ACHN (cell line): ENCODE data around the gene SLC9B2.

Source experiments
- DNase-seq: peaks from one replicate; pipeline ENCODE4 v3.0.0-alpha.2; 2015
- in situ Hi-C: cut with HindIII; loops from 2 replicates; pipeline ENCODE4 v1.10.0; 2017; ENCODE audit warnings: low sequenced_read_pairs, low pct_ligation_motif_present, low pct_unique_long_range_greater_than_20kb

The SLC9B2 gene

DNA sequence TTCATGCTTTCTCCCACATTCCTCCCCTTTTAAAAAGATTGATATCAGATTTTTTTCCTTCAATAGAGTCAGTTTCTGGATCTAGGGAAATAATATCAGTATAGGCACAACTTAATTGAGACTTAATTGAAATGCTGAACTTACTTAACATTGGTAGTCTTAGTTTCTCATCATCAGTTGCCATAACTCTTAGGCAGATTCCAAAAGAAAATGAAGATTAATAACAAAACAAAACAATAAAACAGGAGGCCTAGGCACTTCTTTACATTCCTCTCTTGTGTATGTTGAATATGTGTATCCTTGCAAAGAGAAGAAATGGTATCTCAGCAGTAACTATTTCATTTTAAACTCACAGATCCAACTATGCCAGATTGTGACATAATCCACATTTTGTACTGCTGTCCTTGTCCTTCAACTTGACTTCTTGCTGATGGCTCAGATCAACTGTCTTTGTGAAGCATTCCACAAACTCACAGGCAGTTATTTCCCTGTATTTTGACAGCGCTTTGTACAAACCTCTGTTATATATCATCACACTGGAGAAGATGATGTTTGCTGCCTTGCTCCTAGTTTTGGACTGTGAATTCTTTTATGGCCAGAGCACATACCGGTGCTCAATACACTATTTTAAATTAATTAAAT, 9.1 kb upstream of the SLC9B2 start:
- in situ Hi-C loops = no loop called here
- no peak for DNase-seq

DNA sequence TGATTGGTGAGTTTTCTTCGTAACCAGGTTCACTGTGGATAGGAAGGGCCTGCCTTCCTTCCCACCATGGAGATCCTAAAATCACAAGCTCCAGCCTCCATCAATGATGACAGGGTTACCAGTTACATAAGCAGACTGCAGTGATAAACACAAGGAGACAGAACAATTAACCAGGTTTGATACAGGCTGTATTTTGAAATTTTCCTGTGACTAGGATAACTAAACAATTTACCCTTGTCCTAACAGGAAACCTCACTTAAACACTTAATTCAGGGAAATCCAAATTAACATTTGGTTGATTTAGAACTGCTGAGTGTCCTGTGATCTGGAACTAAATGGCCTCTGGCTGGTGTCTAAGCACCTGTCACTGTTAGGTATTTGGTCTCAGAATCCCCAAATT, 3.1 kb upstream of the SLC9B2 start:
- DNase-seq = no peak
- in situ Hi-C loops = no loop called here

- in situ Hi-C loops = no loop called here
- peak; percentile 41 for DNase-seq
Observed at GRCh38 chr4:103075894-103076746, 441 bp downstream of the SLC9B2 start.

- DNase-seq = no peak
- in situ Hi-C loops = no loop called here
Observed at GRCh38 chr4:103075435-103075893, 1.1 kb downstream of the SLC9B2 start.

GRCh38 chr4:103074744-103075434, 1.7 kb downstream of the SLC9B2 start:
- no peak for DNase-seq
- in situ Hi-C loops = no loop called here

GRCh38 chr4:103073792-103074438, 2.6 kb downstream of the SLC9B2 start:
- in situ Hi-C loops = no loop called here
- peak; percentile 5 for DNase-seq

DNA sequence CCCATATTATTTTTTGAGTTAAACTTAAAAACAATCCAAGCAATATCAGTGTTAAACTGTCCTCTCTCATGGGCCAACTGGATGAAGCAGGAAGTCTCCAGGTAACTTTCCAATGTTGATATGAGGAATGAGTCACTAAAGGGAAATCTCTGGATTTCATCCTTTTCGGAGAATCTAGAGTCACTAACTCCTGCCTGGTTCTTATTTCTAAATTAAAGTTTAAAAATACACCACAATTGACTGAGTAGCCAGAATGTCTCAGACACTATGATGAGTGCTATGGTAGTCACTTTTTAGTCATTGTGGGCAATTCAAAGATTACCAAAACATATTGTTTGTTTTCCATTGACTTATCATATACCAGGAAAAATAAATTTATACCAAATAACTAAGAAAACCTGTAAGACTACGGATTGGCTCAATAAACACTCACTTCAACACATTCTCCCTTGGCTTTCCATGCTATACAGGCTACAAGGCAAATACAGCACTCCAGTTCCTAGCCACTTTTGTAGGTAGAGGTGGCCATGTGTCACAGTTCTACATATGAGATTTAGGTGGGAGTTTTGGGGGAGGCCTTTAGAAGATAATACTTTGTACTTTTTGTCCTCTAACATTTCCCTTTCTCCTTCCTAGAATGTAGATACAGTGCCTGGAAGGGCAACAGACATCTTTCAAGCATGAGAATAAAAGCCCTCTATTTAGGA, 8.6 kb downstream of the SLC9B2 start:
- DNase-seq = no peak
- in situ Hi-C loops = no loop called here

GRCh38 chr4:103060453-103061148, 16.0 kb downstream of the SLC9B2 start:
- in situ Hi-C loops = no loop called here
- DNase-seq = no peak

DNA sequence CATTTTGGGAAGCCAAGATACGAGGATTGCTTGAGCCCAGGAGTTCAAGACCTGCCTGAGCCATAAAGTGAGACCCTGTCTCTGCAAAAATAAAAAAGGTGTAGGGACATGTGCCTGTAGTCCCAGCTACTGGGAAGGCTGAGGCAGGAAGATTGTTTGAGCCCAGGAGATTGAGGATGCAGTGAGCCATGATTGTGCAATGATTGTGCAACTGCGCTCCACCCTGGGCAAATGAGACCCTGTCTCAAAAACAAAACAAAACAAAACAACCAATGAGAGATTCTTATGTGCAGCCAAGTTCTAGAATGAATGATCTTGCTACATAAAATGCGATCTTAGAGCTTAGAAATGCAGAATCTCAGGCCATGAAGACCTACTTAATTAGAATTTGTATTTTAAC, 22.5 kb downstream of the SLC9B2 start:
- DNase-seq = no peak
- in situ Hi-C loops = no loop called here

DNA sequence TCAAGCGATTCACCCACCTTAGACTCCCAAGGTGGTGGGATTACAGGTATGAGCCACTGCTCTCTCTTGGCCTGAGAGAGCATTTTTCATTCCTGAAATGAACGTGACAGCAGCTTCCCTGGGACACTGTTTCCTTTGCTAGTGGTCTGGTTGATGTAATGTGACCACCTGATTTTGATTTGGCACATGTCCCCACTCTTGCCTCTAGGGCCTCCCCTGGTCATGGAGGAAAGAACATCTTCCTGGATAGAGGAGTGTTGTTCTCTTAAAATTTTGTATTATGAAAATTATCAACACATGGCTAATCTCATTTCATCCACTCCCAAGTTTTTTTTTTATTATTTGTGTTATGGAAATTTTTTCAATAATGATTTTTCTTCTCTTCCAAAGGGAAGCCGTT, 23.8 kb downstream of the SLC9B2 start:
- DNase-seq = no peak
- in situ Hi-C loops = no loop called here

- no peak for DNase-seq
- in situ Hi-C loops = no loop called here
Observed at GRCh38 chr4:103052145-103052544, 24.4 kb downstream of the SLC9B2 start.

DNA sequence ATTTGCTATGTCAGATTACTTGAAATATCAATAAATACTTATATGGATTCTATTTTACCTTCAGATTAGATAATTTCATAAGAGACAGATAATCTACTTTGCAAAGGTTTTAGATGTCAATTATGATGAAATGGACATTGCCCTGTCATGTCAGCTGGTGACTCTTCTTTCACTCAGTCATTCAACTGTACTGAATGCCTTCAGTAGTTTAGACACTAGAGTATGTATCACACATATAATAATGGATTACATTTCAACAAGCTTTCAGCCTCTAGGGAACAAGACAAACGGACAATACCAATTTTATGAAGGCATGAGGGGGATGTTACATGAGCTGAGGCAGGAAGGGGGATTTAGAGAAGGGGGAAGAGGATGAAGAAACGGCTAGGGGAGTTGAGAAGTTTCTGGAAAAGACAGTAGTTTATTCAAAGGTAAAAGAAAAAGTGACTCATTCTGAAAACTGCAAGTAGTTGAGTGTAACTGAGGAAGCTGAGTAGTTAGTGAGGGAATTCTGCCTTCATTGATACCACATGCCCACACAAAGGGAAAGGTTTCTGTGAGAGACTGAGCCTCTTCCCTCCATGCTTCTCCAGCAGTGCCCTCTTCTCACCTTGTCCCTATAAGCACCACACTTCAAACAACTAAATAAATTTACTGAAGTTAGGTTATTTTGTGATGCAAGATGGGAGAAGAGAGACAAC, 25.7 kb downstream of the SLC9B2 start:
- no peak for DNase-seq
- in situ Hi-C loops = no loop called here

DNA sequence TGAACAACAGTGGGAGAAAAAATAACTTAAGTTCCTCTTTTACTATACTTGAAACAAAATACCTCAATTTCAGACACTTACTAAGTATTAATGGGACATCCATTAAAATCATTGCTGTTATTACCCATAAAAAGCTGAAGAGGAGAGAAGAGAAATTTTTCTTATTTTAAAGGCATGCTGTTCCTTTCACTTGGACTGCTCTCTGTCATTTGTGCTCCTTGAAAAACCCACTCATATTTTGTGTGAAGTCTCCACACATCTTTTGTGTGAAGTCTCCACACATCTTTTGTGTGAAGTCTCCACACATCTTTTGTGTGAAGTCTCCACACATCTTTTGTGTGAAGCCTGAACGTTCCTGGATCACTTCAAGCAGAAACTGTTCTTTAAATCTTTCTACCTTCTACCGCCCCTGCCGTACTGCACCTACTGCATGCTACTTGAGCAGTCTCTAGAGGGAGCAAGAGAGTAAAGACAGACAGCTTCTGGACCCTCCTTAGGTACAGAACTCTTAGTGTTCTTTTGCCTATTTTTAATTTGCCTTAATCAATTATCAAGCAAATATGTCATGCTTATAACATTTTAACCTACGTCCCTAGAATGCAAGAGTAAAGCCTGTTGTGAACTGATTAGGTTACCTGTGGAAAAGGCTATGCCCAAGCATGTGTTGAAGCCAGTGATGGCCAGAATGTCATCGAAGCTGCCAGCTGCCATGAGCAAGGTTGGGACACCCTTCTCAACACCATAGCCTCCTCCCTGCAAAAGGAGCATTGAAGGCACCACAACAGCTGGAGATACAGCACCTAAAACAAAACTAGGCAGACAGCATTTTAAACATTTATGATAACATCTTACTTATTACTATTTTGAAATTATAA, 29.9 kb downstream of the SLC9B2 start:
- in situ Hi-C loops = no loop called here
- DNase-seq = peak; percentile 57

DNA sequence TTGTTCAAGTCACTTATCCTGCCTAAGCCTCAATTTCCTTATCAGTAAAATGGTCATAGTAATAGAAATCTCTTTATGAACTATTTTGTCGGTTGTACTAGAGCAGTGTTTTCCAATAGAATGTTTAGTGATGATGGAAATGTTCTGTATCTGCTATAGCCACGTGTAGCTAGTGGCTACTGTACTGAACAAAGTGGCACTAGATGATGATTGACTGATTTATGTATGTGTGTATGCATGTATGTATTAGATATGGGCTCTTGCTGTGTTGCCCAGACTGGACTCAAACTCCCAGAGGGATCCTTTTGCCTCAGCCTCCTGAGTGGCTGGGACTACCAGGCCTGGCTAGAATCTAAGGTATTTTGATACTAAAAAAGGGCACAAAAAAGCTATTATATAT, 32.4 kb downstream of the SLC9B2 start:
- no peak for DNase-seq
- in situ Hi-C loops = no loop called here

DNA sequence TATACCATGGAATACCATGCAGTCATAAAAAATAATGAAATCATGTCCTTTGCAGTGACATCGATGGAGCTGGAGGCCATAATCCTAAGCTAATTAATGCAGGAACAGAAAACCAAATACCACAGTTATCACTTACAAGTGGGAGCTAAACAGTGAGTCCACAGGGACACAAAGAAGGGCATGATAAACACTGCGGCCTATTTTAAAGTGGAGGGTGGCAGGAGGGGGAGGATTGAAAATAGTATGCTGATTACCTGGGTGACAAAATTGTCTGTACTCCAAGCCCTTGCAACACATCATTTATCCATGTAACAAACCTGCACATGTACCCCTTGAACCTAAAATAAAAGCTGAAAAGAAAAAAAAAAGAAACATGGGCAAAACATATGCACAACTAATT, 40.4 kb downstream of the SLC9B2 start:
- DNase-seq = no peak

DNA sequence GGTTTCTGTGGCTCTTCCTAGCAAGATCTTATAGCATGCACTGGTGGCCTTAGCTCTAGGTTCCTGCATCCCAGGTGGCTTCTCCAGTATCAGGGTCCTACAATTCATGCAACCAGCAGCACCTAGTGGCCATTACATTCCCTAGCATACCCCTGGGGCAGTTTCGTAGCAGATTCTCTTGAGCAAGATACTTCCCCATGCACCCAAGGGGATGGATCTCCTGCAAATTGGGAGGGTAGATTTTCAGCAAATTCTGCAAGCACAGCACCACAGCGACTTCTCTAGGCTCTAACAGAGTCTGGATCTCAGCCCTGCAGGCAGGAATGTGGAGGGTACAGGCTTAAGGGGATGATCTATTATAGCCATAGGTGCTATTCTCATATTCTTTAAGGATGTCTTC, 44.0 kb downstream of the SLC9B2 start:
- in situ Hi-C loops = no loop called here
- peak; percentile 43 for DNase-seq

More for the DNA sequence above, 40.4 kb downstream of the SLC9B2 start:
- in situ Hi-C loops = no loop called here
